D721Med (cell line): ENCODE results near the gene RNASE8.

Experiments used
- DNase-seq: peaks from one replicate; pipeline ENCODE4 v3.0.0; 2011; ENCODE audit warnings: low spot score; ENCODE audit not compliant: insufficient read length
- FAIRE-seq: peaks from 2 replicates; lab custom pipeline; 2011; peaks lifted over from hg19 to GRCh38; lab: Jason Lieb, UNC
- TF ChIP-seq, protein P1 (sequence below): IDR thresholded peaks from 2 replicates; pipeline ENCODE4 v1.5.1; 2012; ENCODE audit warnings: mild to moderate bottlenecking, control low read depth; ENCODE audit not compliant: insufficient read depth; ENCODE audit errors: missing control alignments

The RNASE8 gene

GRCh38 chr14:21032326-21033132 lies 25.1 kb upstream of the RNASE8 start:
- FAIRE-seq (no peak), DNase-seq (no peak)
- TF ChIP-seq, protein P1, sequence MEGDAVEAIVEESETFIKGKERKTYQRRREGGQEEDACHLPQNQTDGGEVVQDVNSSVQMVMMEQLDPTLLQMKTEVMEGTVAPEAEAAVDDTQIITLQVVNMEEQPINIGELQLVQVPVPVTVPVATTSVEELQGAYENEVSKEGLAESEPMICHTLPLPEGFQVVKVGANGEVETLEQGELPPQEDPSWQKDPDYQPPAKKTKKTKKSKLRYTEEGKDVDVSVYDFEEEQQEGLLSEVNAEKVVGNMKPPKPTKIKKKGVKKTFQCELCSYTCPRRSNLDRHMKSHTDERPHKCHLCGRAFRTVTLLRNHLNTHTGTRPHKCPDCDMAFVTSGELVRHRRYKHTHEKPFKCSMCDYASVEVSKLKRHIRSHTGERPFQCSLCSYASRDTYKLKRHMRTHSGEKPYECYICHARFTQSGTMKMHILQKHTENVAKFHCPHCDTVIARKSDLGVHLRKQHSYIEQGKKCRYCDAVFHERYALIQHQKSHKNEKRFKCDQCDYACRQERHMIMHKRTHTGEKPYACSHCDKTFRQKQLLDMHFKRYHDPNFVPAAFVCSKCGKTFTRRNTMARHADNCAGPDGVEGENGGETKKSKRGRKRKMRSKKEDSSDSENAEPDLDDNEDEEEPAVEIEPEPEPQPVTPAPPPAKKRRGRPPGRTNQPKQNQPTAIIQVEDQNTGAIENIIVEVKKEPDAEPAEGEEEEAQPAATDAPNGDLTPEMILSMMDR, result no peak

GRCh38 chr14:21033133-21033698 lies 24.4 kb upstream of the RNASE8 start:
- FAIRE-seq (no peak), DNase-seq (no peak)
- TF ChIP-seq, protein P1, result no peak

DNA sequence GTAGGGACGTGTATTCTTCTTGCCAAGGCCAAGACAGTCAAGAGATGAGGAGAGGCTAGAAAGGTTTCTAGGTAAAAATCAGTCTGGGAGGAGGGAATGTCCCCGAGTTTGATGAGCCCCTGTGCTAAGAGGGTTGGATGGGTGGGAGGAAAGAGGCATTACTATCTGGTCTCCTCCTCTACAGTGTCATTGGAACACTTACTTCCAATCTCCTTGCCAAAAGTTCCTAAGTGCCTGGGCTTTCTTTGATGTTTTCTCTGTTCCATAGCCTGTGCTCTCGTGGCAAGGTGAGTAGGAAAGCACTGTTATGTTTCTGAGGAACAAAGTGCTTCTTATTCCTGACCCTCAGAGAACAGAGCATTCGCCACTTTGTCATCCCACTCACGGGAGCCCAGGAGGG lies 22.9 kb upstream of the RNASE8 start, which contains the start of gene RNASE13:
TSS of gene RNASE13 (minus strand) at position 101 of the 400 bp plus-strand sequence. CDS start 519 bp downstream, outside the sequence.
- DNase-seq, result no peak
- no peak for FAIRE-seq
- TF ChIP-seq, protein P1, result no peak

GRCh38 chr14:21036751-21037150 lies 20.9 kb upstream of the RNASE8 start:
- FAIRE-seq (no peak), DNase-seq (no peak)
- TF ChIP-seq, protein P1, result no peak

DNA sequence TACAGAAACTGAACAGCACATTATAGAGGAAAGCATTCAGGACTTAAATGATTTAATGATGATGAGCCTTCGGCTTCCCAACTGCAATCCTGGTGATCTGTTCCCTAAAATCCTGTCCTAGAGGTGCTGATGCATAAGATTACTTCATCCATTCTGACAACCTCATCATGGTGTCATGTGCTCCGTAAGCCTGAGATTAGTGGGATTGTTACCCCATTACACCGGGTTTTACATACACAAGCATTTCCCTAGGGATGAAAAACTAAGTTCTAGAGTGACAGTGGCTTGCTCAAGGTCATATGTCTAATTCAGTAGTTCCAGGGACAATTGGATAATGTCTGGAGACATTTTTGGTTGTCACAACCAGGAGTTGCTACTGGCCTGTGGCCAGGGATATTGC lies 20.5 kb upstream of the RNASE8 start:
- no peak for FAIRE-seq
- TF ChIP-seq, protein P1, result no peak
- DNase-seq, result peak; percentile 34

- DNase-seq (no peak), FAIRE-seq (no peak)
- TF ChIP-seq, protein P1, result no peak
Observed at GRCh38 chr14:21038441-21039422, 18.9 kb upstream of the RNASE8 start.
